ENCODE measurements around the gene RANBP3. TPM values are rescaled to one million over a fixed set of nuclear protein-coding genes. Genes with fewer than 3 reads are reported as not detected.
A peak's percentile ranks its signal among the peaks of the same experiment; 100 is the strongest.

RANBP3 gene
- total RNA-seq, 4 donors from 2014 or later, result 37.4 to 74.3 (median 61.3) TPM

DNA sequence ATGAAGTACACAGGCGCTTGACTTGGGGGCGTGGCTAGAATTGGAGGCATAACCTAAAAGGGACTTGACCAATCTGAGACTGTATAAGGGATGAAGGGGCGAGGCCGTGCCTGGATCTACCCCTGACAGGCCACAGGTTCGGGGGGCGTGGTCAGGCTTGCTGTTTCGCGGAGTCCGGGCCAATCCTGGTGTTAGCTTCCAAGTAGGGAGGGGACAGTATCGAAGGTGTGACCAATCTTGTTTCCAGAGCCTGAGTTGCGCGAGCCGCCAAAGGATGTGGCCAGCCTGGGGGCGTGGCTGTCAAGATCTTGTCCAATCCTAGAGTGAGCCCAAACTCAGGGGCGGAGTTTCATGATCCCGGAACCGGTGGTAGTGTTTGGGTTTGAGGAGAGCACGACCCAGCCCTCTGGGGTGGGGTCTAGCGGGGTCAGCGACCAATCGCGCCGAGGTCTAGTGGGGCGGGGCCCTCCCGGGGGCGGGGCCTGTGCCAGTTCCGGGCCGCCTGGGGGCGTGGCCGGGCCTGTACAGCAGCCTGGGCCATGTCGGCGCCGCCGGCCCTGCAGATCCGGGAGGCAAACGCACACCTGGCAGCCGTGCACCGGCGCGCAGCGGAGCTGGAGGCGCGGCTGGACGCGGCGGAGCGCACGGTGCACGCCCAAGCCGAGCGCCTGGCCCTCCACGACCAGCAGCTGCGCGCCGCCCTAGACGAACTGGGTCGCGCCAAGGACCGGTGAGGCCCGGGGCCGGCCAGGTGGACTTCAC, 73.4 kb downstream of the RANBP3 start, which contains the start of gene VMAC:
Gene VMAC, plus strand, starts transcription at position 521 of the 762 bp plus-strand sequence. Its CDS starts 19 bp downstream, at position 540.
- Histone ChIP-seq H3K4me1 (peaks cover 10 to 20% of the 10 kb centered on the region in 2 donors), H3K4me3 (peak within 1 kb of the TSS; percentile 68 to 100 (median 97)), H3K27me3 (no peaks in the 10 kb centered on the region), H3K36me3 (peaks cover 0 to 12% of the 10 kb centered on the region in 2 donors), H3K9me3 (no peaks in the 10 kb centered on the region), H3K27ac (peak within 1 kb of the TSS; percentile 93 to 98 (median 94))
- in situ Hi-C loops (cut with MboI; ENCODE audit: low sequenced_read_pairs in 4 of 4), result no loop called here
- intact Hi-C loops (cut with DNase I; ENCODE audit: low total_unique reads), result loop anchor here (1.0 to 10.0 kb wide), 5 partner anchors 73 to 830 kb away; partner anchors contain the start of genes ALKBH7, GPR108, MLLT1 and RANBP3
- TF ChIP-seq, protein P1, sequence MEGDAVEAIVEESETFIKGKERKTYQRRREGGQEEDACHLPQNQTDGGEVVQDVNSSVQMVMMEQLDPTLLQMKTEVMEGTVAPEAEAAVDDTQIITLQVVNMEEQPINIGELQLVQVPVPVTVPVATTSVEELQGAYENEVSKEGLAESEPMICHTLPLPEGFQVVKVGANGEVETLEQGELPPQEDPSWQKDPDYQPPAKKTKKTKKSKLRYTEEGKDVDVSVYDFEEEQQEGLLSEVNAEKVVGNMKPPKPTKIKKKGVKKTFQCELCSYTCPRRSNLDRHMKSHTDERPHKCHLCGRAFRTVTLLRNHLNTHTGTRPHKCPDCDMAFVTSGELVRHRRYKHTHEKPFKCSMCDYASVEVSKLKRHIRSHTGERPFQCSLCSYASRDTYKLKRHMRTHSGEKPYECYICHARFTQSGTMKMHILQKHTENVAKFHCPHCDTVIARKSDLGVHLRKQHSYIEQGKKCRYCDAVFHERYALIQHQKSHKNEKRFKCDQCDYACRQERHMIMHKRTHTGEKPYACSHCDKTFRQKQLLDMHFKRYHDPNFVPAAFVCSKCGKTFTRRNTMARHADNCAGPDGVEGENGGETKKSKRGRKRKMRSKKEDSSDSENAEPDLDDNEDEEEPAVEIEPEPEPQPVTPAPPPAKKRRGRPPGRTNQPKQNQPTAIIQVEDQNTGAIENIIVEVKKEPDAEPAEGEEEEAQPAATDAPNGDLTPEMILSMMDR (IDR thresholded peaks at IDR 0.05 in 4 of 5, conservative IDR thresholded peaks at IDR 0.05 in 1 of 5), result no peak
- TF ChIP-seq POLR2A (IDR thresholded peaks at IDR 0.05), result peak in 1 of 2 donors; percentile 5
- peak; percentile 81 to 88 for ATAC-seq
- peak; percentile 100 for DNase-seq

DNA sequence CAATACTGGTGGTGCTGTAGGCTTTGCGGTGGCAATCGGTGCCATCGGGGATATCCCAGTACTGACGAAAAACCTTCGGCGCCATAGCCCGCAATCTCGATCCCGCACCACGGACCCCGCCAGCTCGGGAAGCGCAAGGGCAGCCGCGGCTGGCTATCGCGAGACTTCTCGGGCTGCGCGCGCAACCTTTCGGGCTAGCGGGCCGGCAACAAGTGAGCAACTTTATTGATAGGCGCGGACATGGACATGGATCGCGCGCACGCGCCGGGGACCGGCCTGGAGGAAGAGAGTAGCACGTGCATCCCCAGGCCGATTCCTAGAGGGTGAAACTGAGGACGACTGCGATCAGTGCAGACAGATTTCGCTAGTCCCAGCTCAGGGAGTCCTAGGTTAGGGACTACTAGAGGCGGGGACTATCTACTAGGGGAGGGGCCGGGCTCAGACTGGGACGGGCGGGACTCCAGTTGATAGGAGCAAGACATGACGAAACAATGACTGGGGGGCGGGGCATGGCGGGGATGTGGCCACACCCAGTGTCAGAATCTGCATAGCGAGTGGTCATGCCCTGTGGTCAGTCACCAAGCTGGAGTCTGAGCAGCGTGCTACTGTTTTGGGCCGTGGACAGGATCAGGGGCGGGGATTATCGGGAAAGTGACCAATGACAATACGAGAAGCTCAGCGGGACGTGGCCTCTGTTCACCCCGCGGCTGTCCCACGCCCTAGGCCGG, 74.2 kb downstream of the RANBP3 start, which contains the start of gene NDUFA11:
Gene NDUFA11, minus strand, starts transcription at position 167 of the 728 bp plus-strand sequence. Its CDS starts 82 bp downstream, at position 85.
- intact Hi-C loops (cut with DNase I; ENCODE audit: low total_unique reads) (loop anchor here (1.0 to 10.0 kb wide), 5 partner anchors 74 to 831 kb away; partner anchors contain the start of genes ALKBH7, GPR108, MLLT1 and RANBP3), in situ Hi-C loops (cut with MboI; ENCODE audit: low sequenced_read_pairs in 4 of 4) (no loop called here)

DNA sequence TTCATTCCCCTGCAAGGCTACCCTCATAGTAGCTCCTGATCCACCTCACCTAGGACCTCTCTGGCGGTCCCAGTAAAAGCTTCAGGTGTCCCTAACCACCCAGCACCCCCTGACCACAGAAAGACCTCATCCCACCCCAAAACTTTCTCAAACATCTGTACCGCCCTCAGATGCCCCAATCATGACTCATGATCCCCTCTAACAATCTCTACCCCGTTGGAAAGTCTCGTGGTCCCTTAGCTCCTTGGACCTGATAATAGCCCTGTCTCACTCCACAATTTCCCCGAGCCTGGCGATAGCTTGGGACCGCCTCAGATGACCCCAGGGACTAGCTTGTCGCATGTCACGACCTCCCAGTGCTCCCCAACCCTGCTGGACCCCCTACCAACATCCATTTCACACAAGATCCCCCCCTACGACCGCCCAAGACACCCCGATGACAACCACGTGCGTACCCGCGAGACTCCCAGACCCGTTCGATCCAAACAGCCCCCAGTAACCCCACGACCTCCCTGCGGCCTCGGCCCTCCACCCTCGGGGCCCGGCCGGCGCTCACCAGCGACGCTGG, 74.8 kb downstream of the RANBP3 start:
- intact Hi-C loops (cut with DNase I; ENCODE audit: low total_unique reads) (loop anchor here (5.0 to 10.0 kb wide), 4 partner anchors 74 to 832 kb away; partner anchors contain the start of genes ALKBH7, GPR108, MLLT1 and RANBP3), in situ Hi-C loops (cut with MboI; ENCODE audit: low sequenced_read_pairs in 4 of 4) (no loop called here)
- Histone ChIP-seq H3K4me3 (peak overlapping the region; percentile 68 to 100 (median 97)), H3K9me3 (no peaks in the 10 kb centered on the region), H3K27me3 (no peaks in the 10 kb centered on the region), H3K36me3 (peaks cover 0 to 4% of the 10 kb centered on the region in 2 donors), H3K4me1 (peaks cover 10 to 20% of the 10 kb centered on the region in 2 donors), H3K27ac (peak overlapping the region; percentile 93 to 98 (median 94))
- no peak for TF ChIP-seq POLR2A (IDR thresholded peaks at IDR 0.05)
- TF ChIP-seq, protein P1 (IDR thresholded peaks at IDR 0.05 in 4 of 5, conservative IDR thresholded peaks at IDR 0.05 in 1 of 5), result no peak
- no peak for ATAC-seq
- DNase-seq, result no peak

More for the DNA sequence above, 74.2 kb downstream of the RANBP3 start, which contains the start of gene NDUFA11:
- H3K4me1 ChIP-seq, result peaks cover 10 to 20% of the 10 kb centered on the region in 2 donors
- peak within 1 kb of the TSS; percentile 68 to 100 (median 97) for H3K4me3 ChIP-seq
- H3K27ac ChIP-seq, result peak within 1 kb of the TSS; percentile 93 to 98 (median 94)
- DNase-seq (peak; percentile 98 to 99), ATAC-seq (peak; percentile 79 to 84)
- H3K9me3 ChIP-seq, result no peaks in the 10 kb centered on the region
- H3K27me3 ChIP-seq, result no peaks in the 10 kb centered on the region
- peak; percentile 73 to 85 for TF ChIP-seq POLR2A (IDR thresholded peaks at IDR 0.05)
- TF ChIP-seq, protein P1 (IDR thresholded peaks at IDR 0.05 in 4 of 5, conservative IDR thresholded peaks at IDR 0.05 in 1 of 5), result peak in 1 of 5 experiments; percentile 12
- H3K36me3 ChIP-seq, result peaks cover 0 to 5% of the 10 kb centered on the region in 2 donors

DNA sequence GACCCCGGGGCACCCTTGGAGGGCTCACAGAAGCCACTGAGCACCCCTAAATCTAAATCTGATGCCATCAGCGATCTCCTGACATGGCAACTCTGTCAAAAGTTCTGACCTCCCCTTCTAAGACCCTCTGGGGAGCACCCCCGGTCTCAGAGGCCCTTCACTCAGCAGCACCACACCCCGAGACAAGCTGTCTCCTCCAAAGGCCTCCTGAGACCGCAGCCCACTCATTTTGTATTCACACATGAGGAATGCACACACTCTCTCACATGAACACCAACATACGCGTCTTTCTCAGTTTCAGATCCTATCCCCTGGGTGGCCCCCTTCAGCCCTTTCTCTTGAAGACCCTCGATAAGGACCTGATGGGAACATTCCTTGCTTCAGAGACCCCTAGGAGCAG, 77.0 kb downstream of the RANBP3 start:
- Histone ChIP-seq H3K27me3 (no peaks in the 10 kb centered on the region), H3K9me3 (no peaks in the 10 kb centered on the region), H3K27ac (no peak overlapping the region), H3K36me3 (peaks cover 0 to 13% of the 10 kb centered on the region in 2 donors), H3K4me3 (no peak overlapping the region), H3K4me1 (peaks cover 9 to 20% of the 10 kb centered on the region in 2 donors)
- in situ Hi-C loops (cut with MboI; ENCODE audit: low sequenced_read_pairs in 4 of 4), result no loop called here
- TF ChIP-seq, protein P1 (IDR thresholded peaks at IDR 0.05 in 4 of 5, conservative IDR thresholded peaks at IDR 0.05 in 1 of 5), result no peak
- TF ChIP-seq POLR2A (IDR thresholded peaks at IDR 0.05), result no peak
- no peak for ATAC-seq
- intact Hi-C loops (cut with DNase I; ENCODE audit: low total_unique reads), result loop anchor here (5.0 to 10.0 kb wide), 4 partner anchors 76 to 834 kb away; partner anchors contain the start of genes ALKBH7, GPR108, MLLT1 and RANBP3
- DNase-seq, result no peak

All from gastrocnemius medialis (tissue), 4 donors.